AG10803 (cell line): ENCODE results near the gene PRKCB.

Source experiments
- DNase-seq: peaks from one replicate; pipeline ENCODE4 v3.0.0; 2010; ENCODE audit warnings: low read depth
- H3K4me3 ChIP-seq: 2 replicates; pipeline ENCODE4 v1.5.1; 2011; ENCODE audit warnings: mild to moderate bottlenecking, low read length, control low read depth
- TF ChIP-seq, protein P1 (sequence below): conservative IDR thresholded peaks from 2 replicates; pipeline ENCODE4 v1.5.1; 2011; ENCODE audit warnings: mild to moderate bottlenecking, low read length, control low read depth, inconsistent platforms

Gene PRKCB

GRCh38 chr16:23826528-23827045 lies 9.2 kb upstream of the PRKCB start:
- no peak overlapping the region for H3K4me3 ChIP-seq
- no peak for DNase-seq
- TF ChIP-seq, protein P1, sequence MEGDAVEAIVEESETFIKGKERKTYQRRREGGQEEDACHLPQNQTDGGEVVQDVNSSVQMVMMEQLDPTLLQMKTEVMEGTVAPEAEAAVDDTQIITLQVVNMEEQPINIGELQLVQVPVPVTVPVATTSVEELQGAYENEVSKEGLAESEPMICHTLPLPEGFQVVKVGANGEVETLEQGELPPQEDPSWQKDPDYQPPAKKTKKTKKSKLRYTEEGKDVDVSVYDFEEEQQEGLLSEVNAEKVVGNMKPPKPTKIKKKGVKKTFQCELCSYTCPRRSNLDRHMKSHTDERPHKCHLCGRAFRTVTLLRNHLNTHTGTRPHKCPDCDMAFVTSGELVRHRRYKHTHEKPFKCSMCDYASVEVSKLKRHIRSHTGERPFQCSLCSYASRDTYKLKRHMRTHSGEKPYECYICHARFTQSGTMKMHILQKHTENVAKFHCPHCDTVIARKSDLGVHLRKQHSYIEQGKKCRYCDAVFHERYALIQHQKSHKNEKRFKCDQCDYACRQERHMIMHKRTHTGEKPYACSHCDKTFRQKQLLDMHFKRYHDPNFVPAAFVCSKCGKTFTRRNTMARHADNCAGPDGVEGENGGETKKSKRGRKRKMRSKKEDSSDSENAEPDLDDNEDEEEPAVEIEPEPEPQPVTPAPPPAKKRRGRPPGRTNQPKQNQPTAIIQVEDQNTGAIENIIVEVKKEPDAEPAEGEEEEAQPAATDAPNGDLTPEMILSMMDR: no peak

- H3K4me3 ChIP-seq: no peak overlapping the region
- TF ChIP-seq, protein P1: no peak
- DNase-seq: no peak
These were observed 8.7 kb upstream of the PRKCB start for GRCh38 chr16:23827057-23827456.

DNA sequence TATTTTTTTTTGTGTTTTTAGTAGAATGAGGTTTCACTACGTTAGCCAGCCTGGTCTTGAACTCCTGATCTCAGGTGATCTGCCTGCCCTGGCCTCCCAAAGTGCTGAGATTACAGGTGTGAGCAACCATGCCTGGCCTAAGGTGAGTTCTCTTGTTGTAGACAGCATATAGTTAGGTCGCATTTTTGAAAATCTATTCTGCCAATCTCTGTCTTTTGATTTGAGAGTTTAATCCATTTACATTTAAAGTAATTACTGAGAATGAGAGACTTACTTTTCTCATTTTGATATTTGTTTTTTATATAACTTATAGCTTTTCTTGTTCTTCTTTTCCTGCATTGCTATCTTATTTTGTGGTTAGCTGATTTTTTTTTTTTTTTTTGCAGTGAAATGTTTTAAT lies 6.3 kb upstream of the PRKCB start:
- no peak overlapping the region for H3K4me3 ChIP-seq
- TF ChIP-seq, protein P1: no peak
- DNase-seq: no peak

GRCh38 chr16:23830276-23830675 lies 5.5 kb upstream of the PRKCB start:
- no peak for DNase-seq
- no peak overlapping the region for H3K4me3 ChIP-seq
- TF ChIP-seq, protein P1: no peak

DNA sequence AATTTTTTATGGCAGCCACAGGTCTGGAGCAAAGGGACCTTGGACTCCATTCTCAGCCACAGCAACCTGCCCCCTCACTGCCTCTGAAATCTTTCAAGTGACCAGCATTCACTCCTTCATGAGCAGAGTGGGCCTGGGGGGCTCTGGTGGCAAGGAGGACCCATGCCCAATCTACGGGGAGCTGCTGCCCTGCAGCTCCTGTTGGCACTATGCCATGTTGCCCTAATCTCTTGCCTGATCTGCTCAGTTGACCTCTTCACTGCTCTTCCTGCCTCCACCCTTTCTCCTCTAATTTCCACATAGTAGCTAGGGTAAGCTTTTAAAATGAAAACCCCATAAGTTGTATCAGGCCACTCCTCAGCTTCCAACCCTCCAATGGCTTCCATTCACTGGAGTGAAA lies 2.9 kb upstream of the PRKCB start:
- DNase-seq: no peak
- TF ChIP-seq, protein P1: no peak
- H3K4me3 ChIP-seq: no peak overlapping the region

- no peak for DNase-seq
- no peak overlapping the region for H3K4me3 ChIP-seq
- TF ChIP-seq, protein P1: no peak
These were observed 2.3 kb upstream of the PRKCB start for GRCh38 chr16:23833504-23833903.

GRCh38 chr16:23833960-23834685 lies 1.7 kb upstream of the PRKCB start:
- TF ChIP-seq, protein P1: no peak
- no peak overlapping the region for H3K4me3 ChIP-seq
- DNase-seq: no peak
